Vagina (tissue), 2 donors: ENCODE measurements around the gene DENND2A. TPM values are rescaled to one million over a fixed set of nuclear protein-coding genes. Genes with fewer than 3 reads are reported as not detected.

Experiments used
- DNase-seq, 2 donors: peaks; one replicate each; pipeline ENCODE4 v3.0.0-alpha.2; 2017; ENCODE audit errors: extremely low spot score in 2 of 2
- H3K27ac ChIP-seq: fragments of 200-600 bp; sonication (generic); one replicate; pipeline ENCODE4 v1.5.1; 2019
- H3K27me3 ChIP-seq: fragments of 200-600 bp; sonication (generic); one replicate; pipeline ENCODE4 v1.5.1; 2019
- H3K36me3 ChIP-seq, 2 donors: fragments of 200-600 bp; sonication (generic); one replicate each; pipeline ENCODE4 v1.5.1; 2017 to 2019
- H3K4me1 ChIP-seq: fragments of 200-600 bp; sonication (generic); one replicate; pipeline ENCODE4 v1.5.1; 2019
- H3K4me3 ChIP-seq, 2 donors: fragments of 200-600 bp; sonication (generic); 1 replicate in 1 of 2; 2 replicates in 1 of 2; pipeline ENCODE4 v1.5.1; 2016 to 2019
- H3K9me3 ChIP-seq: fragments of 200-600 bp; sonication (generic); one replicate; pipeline ENCODE4 v1.5.1; 2019
- POLR2A ChIP-seq, 2 donors: fragments of 450-650 bp; IDR thresholded peaks; one replicate each; pipeline ENCODE4 v1.6.1; 2017; ENCODE audit warnings: antibody characterized with exemption in 2 of 2, mild to moderate bottlenecking in 2 of 2, moderate library complexity in 2 of 2
- POLR2AphosphoS5 ChIP-seq, 2 donors: sonication (generic); formaldehyde crosslinking; IDR thresholded peaks; one replicate each; pipeline ENCODE4 v1.9.0; 2017; ENCODE audit warnings: antibody characterized with exemption in 2 of 2, mild to moderate bottlenecking in 2 of 2, low read depth in 1 of 2; ENCODE audit not compliant: insufficient read depth in 1 of 2
- intact Hi-C: fragments of 100-400 bp; cut with DNase I; formaldehyde crosslinking; loops from one replicate; pipeline ENCODE4 v1.15.1; 2023
- total RNA-seq: library from RNA; depleted of rRNA; stranded (reverse); fragments of >200 nt; gene quantifications from one replicate; pipeline ENCODE4 v1.2.3, GENCODE V29; 2016
- TF ChIP-seq, protein P1 (sequence below), 3 experiments: fragments of 450-650 bp in 2 of 3; fragments of 200-600 bp in 1 of 3; sonication (generic) in 1 of 3; IDR thresholded peaks; one replicate each; pipeline ENCODE4 v1.5.1; 2017 to 2019; ENCODE audit warnings: antibody characterized with exemption in 3 of 3, mild to moderate bottlenecking in 2 of 3, moderate library complexity in 2 of 3

The DENND2A gene
- total RNA-seq, 1 donor from 2014 or later = 17.4 TPM

DNA sequence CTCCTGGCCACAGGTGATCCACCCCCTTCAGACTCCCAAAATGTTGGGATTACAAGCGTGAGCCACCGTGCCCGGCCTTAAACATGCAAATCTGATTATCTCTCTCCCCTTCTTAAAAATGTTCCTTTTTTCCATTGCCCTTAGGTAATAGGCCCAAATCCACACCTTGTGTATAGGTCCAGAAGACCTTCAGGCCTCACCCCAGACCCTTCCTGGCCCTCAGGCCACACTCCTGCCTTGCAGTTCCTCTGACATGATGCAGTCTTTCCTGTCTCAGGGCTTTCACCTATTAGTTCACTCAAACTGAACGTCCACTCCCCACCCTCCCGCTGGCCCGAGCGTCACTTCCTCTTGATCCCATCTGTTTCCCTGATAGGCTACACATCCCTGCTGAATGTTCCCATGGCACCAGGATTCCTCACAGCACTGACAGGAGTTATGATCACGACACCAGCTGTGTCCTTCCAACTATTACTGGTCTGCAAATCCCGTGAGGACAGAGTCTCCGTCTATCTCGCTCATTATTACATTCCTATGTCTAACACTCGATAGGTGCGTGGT, 46.4 kb downstream of the DENND2A start:
- Histone ChIP-seq H3K27ac (no peak overlapping the region), H3K4me1 (peaks cover 5% of the 10 kb centered on the region), H3K4me3 (no peak overlapping the region), H3K27me3 (no peaks in the 10 kb centered on the region), H3K9me3 (no peaks in the 10 kb centered on the region), H3K36me3 (no peaks in the 10 kb centered on the region)
- intact Hi-C loops = no loop called here
- DNase-seq = no peak
- no peak for TF ChIP-seq POLR2AphosphoS5 (IDR thresholded peaks at IDR 0.05; ENCODE audit: insufficient read depth in 1 of 2, low read depth in 1 of 2)
- TF ChIP-seq, protein P1, sequence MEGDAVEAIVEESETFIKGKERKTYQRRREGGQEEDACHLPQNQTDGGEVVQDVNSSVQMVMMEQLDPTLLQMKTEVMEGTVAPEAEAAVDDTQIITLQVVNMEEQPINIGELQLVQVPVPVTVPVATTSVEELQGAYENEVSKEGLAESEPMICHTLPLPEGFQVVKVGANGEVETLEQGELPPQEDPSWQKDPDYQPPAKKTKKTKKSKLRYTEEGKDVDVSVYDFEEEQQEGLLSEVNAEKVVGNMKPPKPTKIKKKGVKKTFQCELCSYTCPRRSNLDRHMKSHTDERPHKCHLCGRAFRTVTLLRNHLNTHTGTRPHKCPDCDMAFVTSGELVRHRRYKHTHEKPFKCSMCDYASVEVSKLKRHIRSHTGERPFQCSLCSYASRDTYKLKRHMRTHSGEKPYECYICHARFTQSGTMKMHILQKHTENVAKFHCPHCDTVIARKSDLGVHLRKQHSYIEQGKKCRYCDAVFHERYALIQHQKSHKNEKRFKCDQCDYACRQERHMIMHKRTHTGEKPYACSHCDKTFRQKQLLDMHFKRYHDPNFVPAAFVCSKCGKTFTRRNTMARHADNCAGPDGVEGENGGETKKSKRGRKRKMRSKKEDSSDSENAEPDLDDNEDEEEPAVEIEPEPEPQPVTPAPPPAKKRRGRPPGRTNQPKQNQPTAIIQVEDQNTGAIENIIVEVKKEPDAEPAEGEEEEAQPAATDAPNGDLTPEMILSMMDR (IDR thresholded peaks at IDR 0.05) = no peak

DNA sequence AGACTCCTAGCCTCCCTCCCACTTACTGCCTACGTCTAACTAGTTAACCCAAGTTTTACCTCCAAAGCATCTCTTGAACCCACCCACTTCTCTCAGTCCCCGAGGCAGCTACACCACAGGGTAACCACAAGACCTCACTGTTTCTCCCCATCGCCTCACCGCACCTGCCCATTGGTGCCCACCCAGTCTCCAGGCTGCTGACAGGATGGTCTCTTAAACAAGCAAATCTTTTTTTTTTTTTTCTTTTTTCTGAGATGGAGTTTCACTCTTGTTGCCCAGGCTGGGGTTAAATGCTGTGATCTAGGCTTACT, 47.0 kb downstream of the DENND2A start:
- intact Hi-C loops = no loop called here
- no peak for DNase-seq

DNA sequence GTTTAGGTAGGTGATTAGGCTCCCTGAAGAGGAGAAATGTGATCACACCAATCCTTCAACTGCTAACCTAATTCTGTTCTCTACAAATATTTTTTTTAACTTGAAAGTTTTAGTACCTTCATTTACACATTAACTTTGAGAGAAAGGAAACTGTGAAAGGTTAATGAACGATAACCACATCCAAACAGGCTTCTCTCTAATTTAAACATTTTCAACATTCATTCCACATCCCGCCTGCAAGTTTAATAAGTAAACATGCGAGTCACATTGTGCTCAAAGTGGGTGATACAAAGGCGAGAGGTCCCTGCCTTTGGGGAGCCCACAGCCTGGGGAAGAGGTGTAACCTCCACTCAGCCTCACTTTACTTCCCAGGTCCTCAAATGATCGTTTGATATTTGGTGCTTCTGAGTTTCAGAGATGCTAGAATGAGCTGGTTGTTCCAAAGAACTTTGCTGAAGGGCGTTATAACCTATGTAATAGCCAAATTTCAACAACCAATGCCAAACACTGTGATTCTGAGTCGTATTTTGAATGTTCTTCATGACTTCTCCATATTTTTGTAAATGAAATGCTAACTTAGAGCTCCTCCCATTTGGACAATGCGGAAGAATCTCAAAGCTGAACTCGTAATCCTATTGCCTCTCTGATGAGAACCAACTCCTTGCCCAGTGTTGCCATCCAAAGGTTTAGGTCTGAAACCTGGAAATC, 47.5 kb downstream of the DENND2A start:
- H3K36me3 ChIP-seq = no peaks in the 10 kb centered on the region
- H3K4me1 ChIP-seq = peaks cover 5% of the 10 kb centered on the region
- DNase-seq = no peak
- H3K27ac ChIP-seq = no peak overlapping the region
- intact Hi-C loops = no loop called here
- no peak overlapping the region for H3K4me3 ChIP-seq
- H3K27me3 ChIP-seq = no peaks in the 10 kb centered on the region
- TF ChIP-seq, protein P1 (IDR thresholded peaks at IDR 0.05) = no peak
- TF ChIP-seq POLR2A (IDR thresholded peaks at IDR 0.05) = no peak
- no peak for TF ChIP-seq POLR2AphosphoS5 (IDR thresholded peaks at IDR 0.05; ENCODE audit: insufficient read depth in 1 of 2, low read depth in 1 of 2)
- no peaks in the 10 kb centered on the region for H3K9me3 ChIP-seq

More for the DNA sequence above, 47.0 kb downstream of the DENND2A start:
- TF ChIP-seq POLR2A (IDR thresholded peaks at IDR 0.05) (no peak), POLR2AphosphoS5 (IDR thresholded peaks at IDR 0.05; ENCODE audit: insufficient read depth in 1 of 2, low read depth in 1 of 2) (no peak)
- TF ChIP-seq, protein P1 (IDR thresholded peaks at IDR 0.05) = no peak
- peaks cover 5% of the 10 kb centered on the region for H3K4me1 ChIP-seq
- H3K27ac ChIP-seq = no peak overlapping the region
- H3K27me3 ChIP-seq = no peaks in the 10 kb centered on the region
- H3K9me3 ChIP-seq = no peaks in the 10 kb centered on the region
- H3K36me3 ChIP-seq = no peaks in the 10 kb centered on the region
- no peak overlapping the region for H3K4me3 ChIP-seq

DNA sequence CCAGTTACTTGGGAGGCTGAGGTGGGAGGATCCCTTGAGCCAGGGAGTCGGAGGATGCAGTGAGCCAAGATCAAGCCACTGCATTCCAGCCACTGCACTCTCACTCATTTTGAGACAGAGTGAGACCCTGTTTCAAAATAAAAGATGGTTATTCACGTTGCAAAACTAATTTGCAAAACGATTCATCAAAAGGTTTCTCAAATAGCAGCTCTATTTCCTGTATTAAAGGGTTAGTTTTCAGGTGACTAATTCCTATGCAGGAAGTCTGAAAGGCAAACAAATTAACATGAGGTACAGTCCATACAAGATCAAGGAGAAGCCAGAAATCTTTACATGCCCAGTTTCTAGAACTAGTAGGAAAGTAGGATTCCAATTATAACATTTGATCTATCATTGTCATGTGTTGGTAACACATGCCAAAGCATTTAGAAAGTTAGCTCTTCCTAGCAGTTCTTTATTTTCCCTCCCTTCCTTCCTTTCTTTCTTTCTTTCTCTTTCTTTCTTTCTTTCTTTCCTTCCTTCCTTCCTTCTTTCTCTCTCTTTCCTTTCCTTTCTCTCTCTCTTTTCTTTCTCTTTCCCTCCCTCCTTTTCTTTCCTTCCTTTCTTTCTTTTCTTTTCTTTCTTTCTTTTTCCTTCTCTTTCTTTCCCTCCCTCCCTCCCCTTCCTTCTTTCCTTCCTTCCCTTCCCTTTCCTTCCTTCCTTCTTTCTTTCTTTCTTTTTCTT, 49.3 kb downstream of the DENND2A start:
- no peaks in the 10 kb centered on the region for H3K4me1 ChIP-seq
- H3K9me3 ChIP-seq = no peaks in the 10 kb centered on the region
- TF ChIP-seq POLR2AphosphoS5 (IDR thresholded peaks at IDR 0.05; ENCODE audit: insufficient read depth in 1 of 2, low read depth in 1 of 2) (no peak), POLR2A (IDR thresholded peaks at IDR 0.05) (no peak)
- TF ChIP-seq, protein P1 (IDR thresholded peaks at IDR 0.05) = no peak
- intact Hi-C loops = no loop called here
- no peak for DNase-seq
- H3K4me3 ChIP-seq = no peak overlapping the region
- no peaks in the 10 kb centered on the region for H3K36me3 ChIP-seq
- no peak overlapping the region for H3K27ac ChIP-seq
- no peaks in the 10 kb centered on the region for H3K27me3 ChIP-seq

DNA sequence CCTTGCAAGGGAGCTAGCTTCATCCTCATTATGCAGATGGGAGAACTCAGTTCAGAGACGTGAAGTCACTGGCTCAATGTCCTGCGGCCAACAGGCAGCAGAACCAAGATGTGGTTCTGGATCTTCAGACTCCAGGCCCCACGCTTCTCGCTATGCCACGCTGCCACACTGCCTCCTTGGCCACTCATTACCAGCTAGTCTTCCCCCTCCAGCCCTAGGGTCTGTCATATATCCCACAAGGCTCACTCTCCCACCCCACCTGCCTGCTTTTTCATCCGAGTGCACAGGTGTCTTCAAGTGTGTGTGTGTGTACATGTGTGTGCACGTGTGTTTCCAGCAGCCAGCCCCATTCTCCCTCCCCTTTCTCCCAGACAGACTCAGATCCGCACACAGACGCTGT, 53.4 kb downstream of the DENND2A start:
- Histone ChIP-seq H3K27ac (no peak overlapping the region), H3K36me3 (peaks cover 0 to 7% of the 10 kb centered on the region in 2 donors), H3K4me1 (no peaks in the 10 kb centered on the region), H3K9me3 (no peaks in the 10 kb centered on the region), H3K4me3 (no peak overlapping the region), H3K27me3 (no peaks in the 10 kb centered on the region)
- TF ChIP-seq POLR2AphosphoS5 (IDR thresholded peaks at IDR 0.05; ENCODE audit: insufficient read depth in 1 of 2, low read depth in 1 of 2) = no peak
- TF ChIP-seq POLR2A (IDR thresholded peaks at IDR 0.05) = no peak
- TF ChIP-seq, protein P1 (IDR thresholded peaks at IDR 0.05) = no peak
- intact Hi-C loops = no loop called here
- no peak for DNase-seq
